HCT116 (cell line): ENCODE results near the gene C17orf100. TPM values are rescaled to one million over a fixed set of nuclear protein-coding genes. Genes with fewer than 3 reads are reported as not detected.

Experiments used
- ATAC-seq: fragments of 200-7000 bp; cut with Tn5 transposase; 2 replicates; pipeline ENCODE4 v1.9.1; 2020; ENCODE audit warnings: mild to moderate bottlenecking, moderate library complexity
- BruUV-seq: library from RNA; stranded (reverse); fragments of 400-500 nt; replicated peaks from 2 replicates; lab custom pipeline; 2021; lab: Mats Ljungman, UMichigan
- CTCF ChIA-PET: fragments of 300-600 bp; sonication (Branson Sonifier 250); formaldehyde crosslinking; loops from one replicate; lab custom pipeline; 2021; ENCODE audit warnings: antibody characterized with exemption; lab: Charles Lee
- POLR2A ChIA-PET: fragments of 300-600, 350-600 bp; sonication (Branson Sonifier 250); formaldehyde crosslinking; loops from one replicate; lab custom pipeline; 2021; ENCODE audit warnings: antibody characterized with exemption; lab: Charles Lee
- RAD21 ChIA-PET, 2 experiments: fragments of 300-600 bp; sonication (Branson Sonifier 250); formaldehyde crosslinking; loops; one replicate each; lab custom pipeline; 2023; ENCODE audit warnings: low total read pairs in 2 of 2; ENCODE audit not compliant: uncharacterized antibody in 2 of 2, unreplicated experiment in 2 of 2, low non-redundant PET in 1 of 2; lab: Charles Lee
- DNase-seq: peaks from one replicate; pipeline ENCODE4 v3.0.0-alpha.2; 2010; ENCODE audit warnings: low read depth, low spot score
- H2AFZ ChIP-seq: fragments of 200-600 bp; shearing (Covaris generic), sonication (generic); 2 replicates; pipeline ENCODE4 v1.6.1; 2017; ENCODE audit warnings: low read depth, mixed run types, mixed read lengths, antibody characterized with exemption, low read length; ENCODE audit not compliant: poor library complexity, severe bottlenecking
- H3K27ac ChIP-seq: 2 replicates; pipeline ENCODE4 v1.5.1; 2012; ENCODE audit warnings: low read depth, low read length
- H3K27me3 ChIP-seq: fragments of 200-600 bp; sonication (generic); 2 replicates; pipeline ENCODE4 v1.6.1; 2016; ENCODE audit warnings: mixed run types, low read length, mixed read lengths; ENCODE audit not compliant: insufficient read depth
- H3K36me3 ChIP-seq, 2 experiments: fragments of 200-500 bp in 1 of 2; fragments of 200-600 bp in 1 of 2; sonication (Bioruptor generic) in 1 of 2; sonication (generic) in 1 of 2; 2 replicates each; pipeline versions ENCODE4 v1.5.1 to v1.6.1; 2014 to 2016; ENCODE audit warnings: low read length in 2 of 2, inconsistent platforms in 1 of 2, mixed read lengths in 1 of 2, mixed run types in 1 of 2; ENCODE audit not compliant: insufficient read depth in 2 of 2, control insufficient read depth in 1 of 2
- H3K4me1 ChIP-seq, 2 experiments: fragments of 200-600 bp in 1 of 2; sonication (generic) in 1 of 2; 2 replicates each; pipeline versions ENCODE4 v1.5.1 to v1.6.1; 2012 to 2017; ENCODE audit warnings: low read length in 2 of 2, inconsistent platforms in 1 of 2, mild to moderate bottlenecking in 1 of 2, mixed read lengths in 1 of 2, mixed run types in 1 of 2, moderate library complexity in 1 of 2; ENCODE audit not compliant: insufficient read depth in 2 of 2, control insufficient read depth in 1 of 2
- H3K4me2 ChIP-seq: fragments of 200-600 bp; sonication (generic); 2 replicates; pipeline ENCODE4 v1.6.1; 2017; ENCODE audit warnings: mixed run types, low read length, mixed read lengths
- H3K4me3 ChIP-seq, 2 experiments: fragments of 200-600 bp in 1 of 2; sonication (generic) in 1 of 2; replicated peaks in 1 of 2; 2 replicates each; pipeline ENCODE4 v1.5.1; 2011 to 2016; ENCODE audit warnings: low read length in 2 of 2, control low read depth in 1 of 2, low read depth in 1 of 2, mild to moderate bottlenecking in 1 of 2, mixed read lengths in 1 of 2, mixed run types in 1 of 2
- H3K79me2 ChIP-seq: fragments of 200-600 bp; sonication (generic); 2 replicates; pipeline ENCODE4 v1.6.1; 2017; ENCODE audit warnings: mild to moderate bottlenecking, mixed run types, low read length, moderate library complexity, mixed read lengths; ENCODE audit not compliant: insufficient read depth
- H3K9ac ChIP-seq: fragments of 200-600 bp; sonication (generic); 2 replicates; pipeline ENCODE4 v1.6.1; 2016; ENCODE audit warnings: low read length, mixed read lengths
- H3K9me2 ChIP-seq: fragments of 200-600 bp; sonication (generic), shearing (Covaris generic); 2 replicates; pipeline ENCODE4 v1.6.1; 2017; ENCODE audit warnings: mixed run types, mild to moderate bottlenecking, moderate library complexity; ENCODE audit not compliant: insufficient read depth
- H3K9me3 ChIP-seq, 2 experiments: fragments of 200-500 bp in 1 of 2; fragments of 200-600 bp in 1 of 2; sonication (Bioruptor generic) in 1 of 2; sonication (generic) in 1 of 2; 2 replicates each; pipeline ENCODE4 v1.6.1; 2014 to 2017; ENCODE audit warnings: low read length in 2 of 2, mixed read lengths in 2 of 2, inconsistent platforms in 1 of 2, low read depth in 1 of 2, mild to moderate bottlenecking in 1 of 2, mixed run types in 1 of 2, moderate library complexity in 1 of 2; ENCODE audit not compliant: control insufficient read depth in 1 of 2, insufficient read depth in 1 of 2
- H4K20me1 ChIP-seq: fragments of 200-600 bp; sonication (generic), shearing (Covaris generic); 2 replicates; pipeline ENCODE4 v1.6.1; 2017; ENCODE audit warnings: mixed run types, mild to moderate bottlenecking, moderate library complexity; ENCODE audit not compliant: insufficient read depth
- ATF3 ChIP-seq: IDR thresholded peaks from 2 replicates; pipeline ENCODE4 v1.6.1; 2012
- CTCF ChIP-seq, 3 experiments: fragments of 200-600 bp in 1 of 3; sonication (generic) in 1 of 3; IDR thresholded peaks in 2 of 3; conservative IDR thresholded peaks in 1 of 3; 2 replicates each; pipeline ENCODE4 v1.5.1; 2012 to 2017; ENCODE audit warnings: low read depth in 2 of 3, low read length in 2 of 3, antibody characterized with exemption in 1 of 3, borderline replicate concordance in 1 of 3, control low read depth in 1 of 3, mild to moderate bottlenecking in 1 of 3, mixed read lengths in 1 of 3, mixed run types in 1 of 3, moderate library complexity in 1 of 3; ENCODE audit not compliant: insufficient read depth in 1 of 3
- EZH2 ChIP-seq: fragments of 200-600 bp; sonication (generic); IDR thresholded peaks from 2 replicates; pipeline ENCODE4 v1.6.1; 2017; ENCODE audit warnings: antibody characterized with exemption, mixed run types
- JUND ChIP-seq: IDR thresholded peaks from 2 replicates; pipeline ENCODE4 v1.6.1; 2012
- POLR2A ChIP-seq: IDR thresholded peaks from 2 replicates; pipeline ENCODE4 v1.7.0; 2011; ENCODE audit warnings: borderline replicate concordance; ENCODE audit not compliant: insufficient read depth, insufficient read length; ENCODE audit errors: extremely low read depth
- POLR2AphosphoS5 ChIP-seq: IDR thresholded peaks from 2 replicates; pipeline ENCODE4 v1.6.1; 2011; ENCODE audit warnings: mild to moderate bottlenecking, low read depth, low read length, moderate library complexity
- SIN3A ChIP-seq: IDR thresholded peaks from 2 replicates; pipeline ENCODE4 v1.6.1; 2012; ENCODE audit warnings: low read depth
- TCF7L2 ChIP-seq: IDR thresholded peaks from 2 replicates; pipeline ENCODE4 v1.7.0; 2011; ENCODE audit warnings: borderline replicate concordance, inconsistent platforms; ENCODE audit not compliant: insufficient read depth, insufficient read length; ENCODE audit errors: extremely low read depth
- YY1 ChIP-seq: IDR thresholded peaks from 2 replicates; pipeline ENCODE4 v1.6.1; 2011; ENCODE audit warnings: low read length, low read depth, moderate library complexity, mild to moderate bottlenecking; ENCODE audit not compliant: insufficient replicate concordance; ENCODE audit errors: extremely low read depth
- ZFX ChIP-seq: fragments of 450-650 bp; IDR thresholded peaks from 2 replicates; pipeline ENCODE4 v1.6.1; 2017
- ZNF274 ChIP-seq: fragments of 200-500 bp; sonication (Bioruptor generic); IDR thresholded peaks from 2 replicates; pipeline ENCODE4 v1.6.1; 2014; ENCODE audit warnings: mild to moderate bottlenecking, low read depth, low read length, inconsistent platforms
- intact Hi-C: fragments of 100-400 bp; cut with micrococcal nuclease; formaldehyde crosslinking; loops from 2 replicates; pipeline ENCODE4 v1.10.0; 2022
- total RNA-seq: library from RNA; stranded (reverse); gene quantifications from one replicate; pipeline ENCODE4 v1.2.1, GENCODE V29; 2021; ENCODE audit not compliant: unreplicated experiment
- TF ChIP-seq, protein P1 (sequence below): IDR thresholded peaks from 2 replicates; pipeline ENCODE4 v1.6.1; 2012

The C17orf100 gene
- total RNA-seq, 1 experiment from 2014 or later, result 0.76 TPM

DNA sequence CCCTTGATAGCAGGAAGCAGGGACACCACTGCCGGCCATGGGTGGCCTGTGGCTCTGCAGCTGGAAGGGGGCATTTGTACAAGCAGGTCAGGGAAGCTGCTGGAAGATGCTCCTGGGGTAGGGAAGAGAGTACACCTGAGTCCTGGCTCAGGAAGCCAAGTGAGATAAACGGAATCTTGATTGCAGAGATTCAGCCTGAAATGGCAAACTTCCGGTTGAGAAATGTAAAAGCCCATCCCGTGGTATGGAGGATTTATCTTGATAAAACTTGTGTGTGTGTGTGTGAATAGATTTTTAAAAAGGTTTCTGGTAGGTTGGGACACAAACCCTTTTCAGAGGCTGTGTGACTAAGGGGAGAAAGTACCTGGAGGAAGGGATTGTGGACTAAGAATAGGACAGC lies 29.6 kb downstream of the C17orf100 start:
- intact Hi-C loops, result no loop called here
- no peaks in the 10 kb centered on the region for H3K4me1 ChIP-seq
- BruUV-seq, result no TSS peak
- ChIA-PET CTCF (no interaction called here), POLR2A (no interaction called here)
- ATAC-seq, result no peak
- no peak overlapping the region for H3K4me2 ChIP-seq
- no peaks in the 10 kb centered on the region for H4K20me1 ChIP-seq
- H3K9me3 ChIP-seq, result no peaks in the 10 kb centered on the region
- TF ChIP-seq, protein P1, sequence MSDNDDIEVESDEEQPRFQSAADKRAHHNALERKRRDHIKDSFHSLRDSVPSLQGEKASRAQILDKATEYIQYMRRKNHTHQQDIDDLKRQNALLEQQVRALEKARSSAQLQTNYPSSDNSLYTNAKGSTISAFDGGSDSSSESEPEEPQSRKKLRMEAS, result no peak
- no peak for TF ChIP-seq JUND
- TF ChIP-seq CTCF (IDR thresholded peaks at IDR 0.05 in 2 of 3, conservative IDR thresholded peaks at IDR 0.05 in 1 of 3; ENCODE audit: borderline replicate concordance in 1 of 3, insufficient read depth in 1 of 3, low read depth in 2 of 3, low read length in 2 of 3), result no peak
- no peak for TF ChIP-seq ATF3
- TF ChIP-seq TCF7L2, result no peak
- no peak for TF ChIP-seq EZH2
- TF ChIP-seq SIN3A, result no peak
- no peak for TF ChIP-seq YY1
- no peak for TF ChIP-seq POLR2AphosphoS5
- no peak for TF ChIP-seq POLR2A
- no peak for TF ChIP-seq ZNF274
- TF ChIP-seq ZFX, result no peak
- TF ChIP-seq, all 23 proteins: peak for 0
- DNase-seq, result no peak
- no peak overlapping the region for H2AFZ ChIP-seq
- H3K27ac ChIP-seq, result no peak overlapping the region
- RAD21 ChIA-PET, result no interaction called here
- no peak overlapping the region for H3K9ac ChIP-seq
- no peaks in the 10 kb centered on the region for H3K27me3 ChIP-seq
- H3K4me3 ChIP-seq, result no peak overlapping the region
- no peaks in the 10 kb centered on the region for H3K9me2 ChIP-seq
- H3K36me3 ChIP-seq, result no peaks in the 10 kb centered on the region
- no peaks in the 10 kb centered on the region for H3K79me2 ChIP-seq
